ENCODE measurements around the gene UBL4B.

UBL4B gene

DNA sequence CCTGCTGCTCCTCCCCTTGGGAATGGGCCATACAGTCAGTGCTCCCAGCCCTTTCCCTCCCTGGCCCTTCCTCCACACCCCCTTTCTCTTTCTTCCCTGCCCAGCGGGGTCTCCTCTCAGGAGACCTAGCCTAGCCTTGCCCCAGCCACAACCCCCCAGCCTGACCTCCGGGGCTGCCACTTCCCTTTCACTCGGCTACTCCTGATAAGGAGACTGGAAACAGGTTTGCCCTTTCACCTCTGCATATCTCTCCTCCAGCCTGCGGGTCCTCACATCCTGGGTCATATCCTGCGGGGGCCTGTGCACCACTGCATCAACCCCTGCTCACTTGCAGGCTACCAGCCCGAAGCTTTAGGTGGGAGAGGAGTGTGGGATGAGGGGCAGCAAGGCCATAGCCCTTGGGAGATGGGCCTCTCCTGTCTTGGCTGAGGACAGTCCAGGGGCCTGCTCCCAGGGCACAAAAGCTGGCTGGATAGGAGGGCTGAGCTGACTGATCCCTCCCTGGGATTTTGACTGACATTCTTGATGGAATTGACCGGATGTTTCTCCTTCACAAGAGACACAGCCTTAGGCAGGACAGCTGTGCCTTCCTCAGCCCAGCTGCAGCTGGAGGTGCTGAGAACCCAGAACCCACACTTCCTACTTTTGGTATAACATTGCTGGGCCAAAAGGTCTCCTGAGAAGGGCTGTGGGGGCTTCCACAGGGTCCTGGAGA lies 22.5 kb upstream of the UBL4B start:
- Histone ChIP-seq H3K27ac (ENCODE audit: low read length) (no peak overlapping the region), H3K4me2 (ENCODE audit: low read length) (no peak overlapping the region), H3K36me3 (replicated peaks; ENCODE audit: low read depth, low read length) (no peaks in the 10 kb centered on the region), H3K9me3 (ENCODE audit: insufficient read depth, low read length) (no peaks in the 10 kb centered on the region), H3K9ac (ENCODE audit: low read length) (no peak overlapping the region), H4K20me1 (ENCODE audit: insufficient read depth, low read length) (no peaks in the 10 kb centered on the region), H3K79me2 (ENCODE audit: low read length) (no peaks in the 10 kb centered on the region), H2AFZ (ENCODE audit: low read depth, low read length) (no peak overlapping the region), H3K4me3 (ENCODE audit: low read length) (no peak overlapping the region), H3K27me3 (ENCODE audit: low read depth, low read length) (peaks cover 11% of the 10 kb centered on the region), H3K4me1 (ENCODE audit: low read length) (peaks cover 55% of the 10 kb centered on the region)
- no peak for TF ChIP-seq EZH2phosphoT487 (IDR thresholded peaks at IDR 0.05; ENCODE audit: low read depth)
- TF ChIP-seq, protein P1, sequence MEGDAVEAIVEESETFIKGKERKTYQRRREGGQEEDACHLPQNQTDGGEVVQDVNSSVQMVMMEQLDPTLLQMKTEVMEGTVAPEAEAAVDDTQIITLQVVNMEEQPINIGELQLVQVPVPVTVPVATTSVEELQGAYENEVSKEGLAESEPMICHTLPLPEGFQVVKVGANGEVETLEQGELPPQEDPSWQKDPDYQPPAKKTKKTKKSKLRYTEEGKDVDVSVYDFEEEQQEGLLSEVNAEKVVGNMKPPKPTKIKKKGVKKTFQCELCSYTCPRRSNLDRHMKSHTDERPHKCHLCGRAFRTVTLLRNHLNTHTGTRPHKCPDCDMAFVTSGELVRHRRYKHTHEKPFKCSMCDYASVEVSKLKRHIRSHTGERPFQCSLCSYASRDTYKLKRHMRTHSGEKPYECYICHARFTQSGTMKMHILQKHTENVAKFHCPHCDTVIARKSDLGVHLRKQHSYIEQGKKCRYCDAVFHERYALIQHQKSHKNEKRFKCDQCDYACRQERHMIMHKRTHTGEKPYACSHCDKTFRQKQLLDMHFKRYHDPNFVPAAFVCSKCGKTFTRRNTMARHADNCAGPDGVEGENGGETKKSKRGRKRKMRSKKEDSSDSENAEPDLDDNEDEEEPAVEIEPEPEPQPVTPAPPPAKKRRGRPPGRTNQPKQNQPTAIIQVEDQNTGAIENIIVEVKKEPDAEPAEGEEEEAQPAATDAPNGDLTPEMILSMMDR (IDR thresholded peaks at IDR 0.05; ENCODE audit: low read depth, low read length): no peak

DNA sequence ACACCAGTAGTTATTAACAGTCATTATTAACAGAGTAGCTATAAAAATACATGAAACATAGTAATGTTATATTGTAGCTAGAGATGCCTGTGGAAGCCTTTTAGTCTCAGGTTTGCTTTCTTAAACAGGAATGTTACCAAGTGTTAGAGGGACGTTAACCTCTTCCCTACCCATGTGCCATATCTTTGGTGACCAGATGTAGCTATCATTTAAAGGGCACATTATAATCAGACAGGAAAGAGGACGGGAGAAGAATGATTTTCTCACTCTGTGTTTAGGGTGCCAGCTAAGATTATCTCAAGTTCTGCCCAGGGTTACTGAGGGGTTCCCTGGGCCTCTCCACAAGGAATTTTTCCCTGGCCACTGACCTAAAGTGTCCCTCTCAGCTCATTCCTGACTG lies 20.9 kb upstream of the UBL4B start:
- Histone ChIP-seq H3K27ac (ENCODE audit: low read length) (no peak overlapping the region), H3K4me2 (ENCODE audit: low read length) (no peak overlapping the region), H4K20me1 (ENCODE audit: insufficient read depth, low read length) (no peaks in the 10 kb centered on the region), H3K9me3 (ENCODE audit: insufficient read depth, low read length) (no peaks in the 10 kb centered on the region), H3K36me3 (replicated peaks; ENCODE audit: low read depth, low read length) (no peaks in the 10 kb centered on the region), H3K4me1 (ENCODE audit: low read length) (peaks cover 39% of the 10 kb centered on the region), H3K27me3 (ENCODE audit: low read depth, low read length) (no peaks in the 10 kb centered on the region), H3K4me3 (ENCODE audit: low read length) (no peak overlapping the region), H3K79me2 (ENCODE audit: low read length) (no peaks in the 10 kb centered on the region), H2AFZ (ENCODE audit: low read depth, low read length) (no peak overlapping the region), H3K9ac (ENCODE audit: low read length) (no peak overlapping the region)
- TF ChIP-seq, protein P1 (IDR thresholded peaks at IDR 0.05; ENCODE audit: low read depth, low read length): no peak
- no peak for TF ChIP-seq EZH2phosphoT487 (IDR thresholded peaks at IDR 0.05; ENCODE audit: low read depth)

DNA sequence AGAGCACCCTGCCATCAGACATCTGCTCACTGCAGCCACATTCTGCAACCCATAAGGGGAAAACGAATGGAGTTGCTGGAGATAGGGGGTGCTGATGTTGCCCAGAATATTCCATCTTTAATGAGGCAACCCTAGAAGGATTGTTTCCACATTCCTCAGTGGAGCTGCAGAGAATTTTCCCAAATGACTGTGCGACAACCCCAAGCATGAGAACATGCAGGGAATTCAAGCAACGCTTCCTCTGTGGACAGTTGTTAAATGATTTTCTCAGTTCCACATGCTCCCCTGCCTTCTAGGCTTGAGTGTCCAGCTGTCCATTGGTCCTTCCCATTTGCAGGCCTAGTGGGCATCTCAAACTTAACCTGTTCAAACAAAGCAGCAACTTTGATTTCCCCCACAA lies 20.5 kb upstream of the UBL4B start:
- Histone ChIP-seq H4K20me1 (ENCODE audit: insufficient read depth, low read length) (no peaks in the 10 kb centered on the region), H3K27ac (ENCODE audit: low read length) (no peak overlapping the region), H3K9me3 (ENCODE audit: insufficient read depth, low read length) (no peaks in the 10 kb centered on the region), H3K79me2 (ENCODE audit: low read length) (no peaks in the 10 kb centered on the region), H3K4me3 (ENCODE audit: low read length) (no peak overlapping the region), H3K36me3 (replicated peaks; ENCODE audit: low read depth, low read length) (no peaks in the 10 kb centered on the region), H3K4me1 (ENCODE audit: low read length) (peaks cover 35% of the 10 kb centered on the region), H3K9ac (ENCODE audit: low read length) (no peak overlapping the region), H2AFZ (ENCODE audit: low read depth, low read length) (no peak overlapping the region), H3K27me3 (ENCODE audit: low read depth, low read length) (no peaks in the 10 kb centered on the region), H3K4me2 (ENCODE audit: low read length) (no peak overlapping the region)
- TF ChIP-seq EZH2phosphoT487 (IDR thresholded peaks at IDR 0.05; ENCODE audit: low read depth): no peak
- TF ChIP-seq, protein P1 (IDR thresholded peaks at IDR 0.05; ENCODE audit: low read depth, low read length): no peak

DNA sequence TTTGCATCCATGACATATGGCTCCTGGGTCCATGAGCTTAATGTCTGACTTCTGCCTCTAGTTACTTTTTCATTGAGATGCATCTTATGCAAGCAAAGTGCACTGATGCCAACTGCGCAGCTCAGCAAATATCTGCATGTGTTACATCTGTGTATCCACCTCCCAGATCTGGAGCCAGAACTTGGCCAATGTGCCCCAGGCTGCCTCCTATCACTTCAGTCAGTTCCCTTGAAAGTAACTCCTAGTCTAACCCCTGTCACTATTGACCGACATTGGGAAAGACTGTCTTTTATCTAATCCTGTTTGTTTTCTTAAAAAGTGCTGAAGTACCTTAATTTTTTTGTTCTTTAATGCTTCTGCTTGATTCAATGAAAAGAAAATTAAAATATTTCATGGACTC lies 19.3 kb upstream of the UBL4B start:
- TF ChIP-seq, protein P1 (IDR thresholded peaks at IDR 0.05; ENCODE audit: low read depth, low read length): no peak
- TF ChIP-seq EZH2phosphoT487 (IDR thresholded peaks at IDR 0.05; ENCODE audit: low read depth): no peak

More for the DNA sequence above, 19.3 kb upstream of the UBL4B start:
- Histone ChIP-seq H3K27me3 (ENCODE audit: low read depth, low read length) (no peaks in the 10 kb centered on the region), H3K27ac (ENCODE audit: low read length) (no peak overlapping the region), H3K4me1 (ENCODE audit: low read length) (peaks cover 23% of the 10 kb centered on the region), H3K36me3 (replicated peaks; ENCODE audit: low read depth, low read length) (no peaks in the 10 kb centered on the region), H3K9me3 (ENCODE audit: insufficient read depth, low read length) (no peaks in the 10 kb centered on the region), H3K4me2 (ENCODE audit: low read length) (no peak overlapping the region), H3K79me2 (ENCODE audit: low read length) (no peaks in the 10 kb centered on the region), H4K20me1 (ENCODE audit: insufficient read depth, low read length) (no peaks in the 10 kb centered on the region), H3K9ac (ENCODE audit: low read length) (no peak overlapping the region), H3K4me3 (ENCODE audit: low read length) (no peak overlapping the region), H2AFZ (ENCODE audit: low read depth, low read length) (no peak overlapping the region)
